ENCODE results near the gene SCAANT1. TPM values are rescaled to one million over a fixed set of nuclear protein-coding genes. Genes with fewer than 3 reads are reported as not detected.

SCAANT1 gene
- total and polyA plus RNA-seq, 2 of the 8 experiments (the other 6 are each of a cell fraction or from before 2014, with no cell fraction given): not detected

GRCh38 chr3:63922491-63923199 is 10.5 kb upstream of the SCAANT1 start:
- Histone ChIP-seq H3K36me3 (ENCODE audit: control insufficient read depth in 2 of 4, insufficient read depth in 4 of 4, low read length in 3 of 4) (peaks cover 4 to 29% (median 9%) of the 10 kb centered on the region in 4 experiments; a peak in 6 of 8 replicates), H3K4me3 (ENCODE audit: extremely low read depth in 1 of 4, insufficient read depth in 2 of 4, low read depth in 3 of 4, low read length in 4 of 4) (no peak overlapping the region), H4K91ac (replicated peaks; ENCODE audit: insufficient read length, low read length) (no peak overlapping the region), H2AK5ac (ENCODE audit: low read depth, low read length) (no peak overlapping the region), H3K23me2 (ENCODE audit: low read depth, low read length) (no peaks in the 10 kb centered on the region; the same call in 1 of the 2 replicates), H3K79me1 (ENCODE audit: low read depth, low read length) (peaks cover 4% of the 10 kb centered on the region), H2BK15ac (ENCODE audit: low read length) (no peak overlapping the region), H4K20me1 (replicated peaks in 1 of 2; ENCODE audit: control insufficient read depth in 1 of 2, insufficient read depth in 2 of 2, low read length in 2 of 2) (no peaks in the 10 kb centered on the region), H3K79me2 (ENCODE audit: control insufficient read depth in 1 of 2, insufficient read depth in 2 of 2, low read length in 2 of 2) (0 out of 4 replicates have a peak, but pooled peaks cover 0 to 5% of the 10 kb centered on the region in 2 experiments), H3K18ac (ENCODE audit: extremely low read depth, low read length) (no peak overlapping the region), H3K4me1 (replicated peaks in 1 of 4; ENCODE audit: control insufficient read depth in 3 of 4, insufficient read depth in 4 of 4, low read length in 3 of 4) (no peaks in the 10 kb centered on the region), H3K9ac (replicated peaks in 1 of 4; ENCODE audit: extremely low read depth in 1 of 4, low read depth in 3 of 4, low read length in 3 of 4) (no peak overlapping the region), H2BK120ac (replicated peaks; ENCODE audit: low read depth, low read length) (no peak overlapping the region), H2BK12ac (ENCODE audit: low read depth, low read length) (no peak overlapping the region), H2BK20ac (ENCODE audit: low read length) (no peak overlapping the region), H3K27me3 (replicated peaks in 1 of 4; ENCODE audit: control insufficient read depth in 3 of 4, extremely low read depth in 1 of 4, insufficient read depth in 3 of 4, low read length in 3 of 4) (no peaks in the 10 kb centered on the region), H3K9me3 (ENCODE audit: insufficient read depth in 2 of 2, low read depth in 1 of 2, low read length in 1 of 2) (peaks cover 10% of the 10 kb centered on the region in 2 experiments; a peak in 3 of 4 replicates), H4K8ac (ENCODE audit: extremely low read depth, insufficient read depth, low read length) (no peak overlapping the region), H3K56ac (replicated peaks; ENCODE audit: insufficient read length, low read depth, low read length) (no peak overlapping the region), H3K23ac (ENCODE audit: insufficient read length) (no peak overlapping the region), H3K14ac (ENCODE audit: insufficient read length) (no peak overlapping the region), H2BK5ac (ENCODE audit: low read depth, low read length) (no peak overlapping the region), H2AFZ (ENCODE audit: low read length) (no peak overlapping the region), H4K5ac (ENCODE audit: insufficient read length, low read depth, low read length) (no peak overlapping the region), H3K27ac (ENCODE audit: low read depth, low read length) (no peak overlapping the region), H3K4ac (replicated peaks; ENCODE audit: insufficient read length, low read depth, low read length) (no peak overlapping the region), H3K4me2 (ENCODE audit: insufficient read depth in 1 of 2, low read depth in 2 of 2, low read length in 2 of 2) (no peak overlapping the region)
- no peak for DNase-seq (ENCODE audit: low read depth in 1 of 2, low spot score in 2 of 2)
- ChIA-PET POLR2A (ENCODE audit: partially characterized antibody) (interaction anchor here (0.7 to 1.5 kb wide), 2 partner anchors 10 to 15 kb away, joined by 3 read pairs; partner anchors contain the start of gene SCAANT1), CTCF (ENCODE audit: partially characterized antibody) (interaction anchor here (1.2 kb wide), 1 partner anchor 571 kb away, joined by 3 read pairs; no protein-coding TSS in a partner anchor)
- WGBS, 2 experiments (ENCODE audit: extremely low coverage in 1 of 2, insufficient coverage in 1 of 2, insufficient read length in 1 of 2, insufficient replicate concordance in 2 of 2, low coverage in 1 of 2, low lambda C conversion rate in 2 of 2, missing lambda C conversion rate in 1 of 2): 100% methylated on average over 2 of the region's 2 CpGs; no CpG with 5 or more reads in 1 of the 2 experiments
- no peak for FAIRE-seq
- no peak for TF ChIP-seq SIX5 (IDR thresholded peaks at IDR 0.05; ENCODE audit: low read depth, low read length)
- TF ChIP-seq POLR2AphosphoS5 (IDR thresholded peaks at IDR 0.05; ENCODE audit: low read depth, low read length): no peak
- no peak for TF ChIP-seq CEBPB (IDR thresholded peaks at IDR 0.05; ENCODE audit: low read depth, low read length)
- TF ChIP-seq GTF2F1 (IDR thresholded peaks at IDR 0.05; ENCODE audit: borderline replicate concordance, low read depth, low read length): no peak
- TF ChIP-seq KDM5A (IDR thresholded peaks at IDR 0.05; ENCODE audit: low read length): no peak
- TF ChIP-seq KDM1A (IDR thresholded peaks at IDR 0.05; ENCODE audit: borderline replicate concordance, low read length): no peak
- TF ChIP-seq RNF2 (IDR thresholded peaks at IDR 0.05; ENCODE audit: borderline replicate concordance, low read depth, low read length, missing control alignments, poor library complexity, severe bottlenecking): no peak
- TF ChIP-seq, protein P1, sequence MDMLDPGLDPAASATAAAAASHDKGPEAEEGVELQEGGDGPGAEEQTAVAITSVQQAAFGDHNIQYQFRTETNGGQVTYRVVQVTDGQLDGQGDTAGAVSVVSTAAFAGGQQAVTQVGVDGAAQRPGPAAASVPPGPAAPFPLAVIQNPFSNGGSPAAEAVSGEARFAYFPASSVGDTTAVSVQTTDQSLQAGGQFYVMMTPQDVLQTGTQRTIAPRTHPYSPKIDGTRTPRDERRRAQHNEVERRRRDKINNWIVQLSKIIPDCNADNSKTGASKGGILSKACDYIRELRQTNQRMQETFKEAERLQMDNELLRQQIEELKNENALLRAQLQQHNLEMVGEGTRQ (IDR thresholded peaks at IDR 0.05; ENCODE audit: low read length): no peak
- TF ChIP-seq NANOG (IDR thresholded peaks at IDR 0.05; ENCODE audit: insufficient read depth, low read depth, low read length, poor library complexity, severe bottlenecking): no peak
- TF ChIP-seq EGR1 (IDR thresholded peaks at IDR 0.05; ENCODE audit: borderline replicate concordance, low read depth, low read length): no peak
- TF ChIP-seq EP300 (IDR thresholded peaks at IDR 0.05; ENCODE audit: borderline replicate concordance in 1 of 2, low read depth in 2 of 2, low read length in 2 of 2): no peak
